Kidney epithelial cell (primary cell): Measurements from ENCODE around the gene PPP1R3G. TPM values are rescaled to one million over a fixed set of nuclear protein-coding genes. Genes with fewer than 3 reads are reported as not detected.

Source experiments
- DNase-seq: peaks from one replicate; pipeline ENCODE4 v3.0.0-alpha.2; 2010; ENCODE audit warnings: low read depth
- H3K27me3 ChIP-seq: 2 replicates; pipeline ENCODE4 v1.6.0; 2011; ENCODE audit warnings: low read length; ENCODE audit not compliant: control insufficient read depth, insufficient read depth
- H3K36me3 ChIP-seq: 2 replicates; pipeline ENCODE4 v1.5.1; 2011; ENCODE audit warnings: low read length; ENCODE audit not compliant: control insufficient read depth, insufficient read depth
- H3K4me3 ChIP-seq: 2 replicates; pipeline ENCODE4 v1.5.1; 2011; ENCODE audit warnings: low read depth, mild to moderate bottlenecking, control low read depth, low read length
- CTCF ChIP-seq: IDR thresholded peaks from 2 replicates; pipeline ENCODE4 v1.5.1; 2011; ENCODE audit warnings: mild to moderate bottlenecking, moderate library complexity, low read length, control low read depth, inconsistent platforms; ENCODE audit not compliant: insufficient read depth, poor library complexity, severe bottlenecking
- total RNA-seq: library from RNA; depleted of rRNA; stranded (reverse); fragments of >200 nt; gene quantifications from 2 replicates; pipeline ENCODE4 v1.2.3, GENCODE V29; 2015

The PPP1R3G gene
- total RNA-seq, 1 donor from 2014 or later: 0.96 TPM

GRCh38 chr6:5098501-5099270, 13.5 kb downstream of the PPP1R3G start:
- Histone ChIP-seq H3K4me3 (no peak overlapping the region), H3K27me3 (no peaks in the 10 kb centered on the region), H3K36me3 (no peaks in the 10 kb centered on the region)
- no peak for DNase-seq
- no peak for TF ChIP-seq CTCF

GRCh38 chr6:5099537-5099936, 14.4 kb downstream of the PPP1R3G start:
- Histone ChIP-seq H3K27me3 (no peaks in the 10 kb centered on the region), H3K36me3 (no peaks in the 10 kb centered on the region), H3K4me3 (no peak overlapping the region)
- no peak for DNase-seq
- TF ChIP-seq CTCF: no peak

- Histone ChIP-seq H3K27me3 (no peaks in the 10 kb centered on the region), H3K36me3 (no peaks in the 10 kb centered on the region), H3K4me3 (no peak overlapping the region)
- no peak for DNase-seq
- TF ChIP-seq CTCF: no peak
These were observed 15.7 kb downstream of the PPP1R3G start for GRCh38 chr6:5100806-5101205.

GRCh38 chr6:5102267-5102970, 17.3 kb downstream of the PPP1R3G start:
- Histone ChIP-seq H3K27me3 (no peaks in the 10 kb centered on the region), H3K4me3 (no peak overlapping the region), H3K36me3 (no peaks in the 10 kb centered on the region)
- no peak for TF ChIP-seq CTCF
- no peak for DNase-seq

GRCh38 chr6:5103250-5103649, 18.1 kb downstream of the PPP1R3G start:
- no peak for TF ChIP-seq CTCF
- no peak overlapping the region for H3K4me3 ChIP-seq
- H3K36me3 ChIP-seq: no peaks in the 10 kb centered on the region
- no peaks in the 10 kb centered on the region for H3K27me3 ChIP-seq
- no peak for DNase-seq
